Measurements from ENCODE around the gene LRRC4C. TPM values are rescaled to one million over a fixed set of nuclear protein-coding genes. Genes with fewer than 3 reads are reported as not detected.

The LRRC4C gene
- polyA plus RNA-seq, 1 of the 3 experiments (the other 2 are of a cell fraction), result 0.16 TPM

- no peak for TF ChIP-seq GABPA (IDR thresholded peaks at IDR 0.05; ENCODE audit: low read depth)
These were observed 55.3 kb downstream of the LRRC4C start (continued) for GRCh38 chr11:41404109-41404508.

GRCh38 chr11:41403458-41403857 is 56.0 kb downstream of the LRRC4C start:
- Histone ChIP-seq H3K9me3 (no peaks in the 10 kb centered on the region), H3K4me1 (ENCODE audit: control insufficient read depth in 1 of 2, insufficient read depth in 2 of 2, low read depth in 1 of 2, low read length in 1 of 2) (no peaks in the 10 kb centered on the region), H3K9ac (no peak overlapping the region), H3K4me3 (ENCODE audit: low read depth in 2 of 2, low read length in 1 of 2) (no peak overlapping the region), H3F3A (replicated peaks; ENCODE audit: insufficient read depth) (no peaks in the 10 kb centered on the region), H4K20me1 (ENCODE audit: insufficient read depth) (no peaks in the 10 kb centered on the region), H3K79me2 (ENCODE audit: insufficient read depth) (no peaks in the 10 kb centered on the region), H3K27ac (ENCODE audit: low read depth in 2 of 2, low read length in 1 of 2) (no peak overlapping the region), H3K36me3 (replicated peaks in 1 of 2; ENCODE audit: control insufficient read depth in 1 of 2, insufficient read depth in 2 of 2, low read length in 1 of 2) (no peaks in the 10 kb centered on the region), H3K4me2 (no peak overlapping the region), H3K27me3 (ENCODE audit: insufficient read depth) (no peaks in the 10 kb centered on the region), H3K9me2 (no peaks in the 10 kb centered on the region), H2AFZ (ENCODE audit: low read depth) (no peak overlapping the region)
- no peak for DNase-seq
- WGBS (ENCODE audit: low lambda C conversion rate), result 4% methylated on average over 2 of the region's 2 CpGs
- no peak for TF ChIP-seq FOXM1 (IDR thresholded peaks at IDR 0.05; ENCODE audit: low read depth)
- TF ChIP-seq TAF1 (IDR thresholded peaks at IDR 0.05; ENCODE audit: borderline replicate concordance, low read depth, low read length), result no peak
- TF ChIP-seq ZBTB33 (IDR thresholded peaks at IDR 0.05; ENCODE audit: borderline replicate concordance, low read depth), result no peak
- TF ChIP-seq USF1 (IDR thresholded peaks at IDR 0.05; ENCODE audit: borderline replicate concordance, low read depth), result no peak
- no peak for TF ChIP-seq SMC3 (IDR thresholded peaks at IDR 0.05; ENCODE audit: low read depth, low read length)
- TF ChIP-seq TCF12 (IDR thresholded peaks at IDR 0.05), result no peak
- TF ChIP-seq POLR2AphosphoS5 (IDR thresholded peaks at IDR 0.05; ENCODE audit: low read depth, low read length), result no peak
- TF ChIP-seq GATA2 (CRISPR knock-in tag; IDR thresholded peaks at IDR 0.05), result no peak
- no peak for TF ChIP-seq NFIC (IDR thresholded peaks at IDR 0.05; ENCODE audit: borderline replicate concordance)
- no peak for TF ChIP-seq EZH2phosphoT487 (IDR thresholded peaks at IDR 0.05; ENCODE audit: borderline replicate concordance, low read depth)
- ChIA-PET POLR2A (no interaction called here), CTCF (interaction anchor here (1.4 to 1.7 kb wide), 2 partner anchors 12 to 28 kb away, joined by 3 to 5 read pairs; no protein-coding TSS in a partner anchor)

- Histone ChIP-seq H3K36me3 (replicated peaks in 1 of 2; ENCODE audit: control insufficient read depth in 1 of 2, insufficient read depth in 2 of 2, low read length in 1 of 2) (no peaks in the 10 kb centered on the region), H3K9ac (no peak overlapping the region), H4K20me1 (ENCODE audit: insufficient read depth) (no peaks in the 10 kb centered on the region), H3K9me2 (no peaks in the 10 kb centered on the region), H3K4me1 (ENCODE audit: control insufficient read depth in 1 of 2, insufficient read depth in 2 of 2, low read depth in 1 of 2, low read length in 1 of 2) (no peaks in the 10 kb centered on the region), H3K79me2 (ENCODE audit: insufficient read depth) (no peaks in the 10 kb centered on the region), H2AFZ (ENCODE audit: low read depth) (no peak overlapping the region), H3K27me3 (ENCODE audit: insufficient read depth) (no peaks in the 10 kb centered on the region), H3F3A (replicated peaks; ENCODE audit: insufficient read depth) (no peaks in the 10 kb centered on the region), H3K4me2 (no peak overlapping the region), H3K27ac (ENCODE audit: low read depth in 2 of 2, low read length in 1 of 2) (no peak overlapping the region), H3K4me3 (ENCODE audit: low read depth in 2 of 2, low read length in 1 of 2) (no peak overlapping the region), H3K9me3 (no peaks in the 10 kb centered on the region)
- CTCF ChIA-PET, result no interaction called here
- no peak for DNase-seq
- 65% methylated on average over 1 of the region's 1 CpG for WGBS (ENCODE audit: low lambda C conversion rate)
- POLR2A ChIA-PET, result no interaction called here
- TF ChIP-seq TAF1 (IDR thresholded peaks at IDR 0.05; ENCODE audit: borderline replicate concordance, low read depth, low read length) (no peak), CHD2 (IDR thresholded peaks at IDR 0.05; ENCODE audit: low read length, partially characterized antibody) (no peak), POLR2AphosphoS5 (IDR thresholded peaks at IDR 0.05; ENCODE audit: low read depth, low read length) (no peak), MXI1 (IDR thresholded peaks at IDR 0.05; ENCODE audit: low read depth, low read length) (no peak), CTCF (IDR thresholded peaks at IDR 0.05) (no peak), IRF3 (IDR thresholded peaks at IDR 0.05; ENCODE audit: low read depth, low read length) (no peak), EZH2phosphoT487 (IDR thresholded peaks at IDR 0.05; ENCODE audit: borderline replicate concordance, low read depth) (no peak), USF1 (IDR thresholded peaks at IDR 0.05; ENCODE audit: borderline replicate concordance, low read depth) (no peak), YY1 (IDR thresholded peaks at IDR 0.05; ENCODE audit: low read depth) (no peak), EP300 (IDR thresholded peaks at IDR 0.05; ENCODE audit: borderline replicate concordance in 1 of 2, low read depth in 1 of 2, low read length in 1 of 2) (no peak), JUND (IDR thresholded peaks at IDR 0.05) (no peak)
These were observed 58.6 kb downstream of the LRRC4C start for GRCh38 chr11:41400819-41401382.

Data from SK-N-SH (cell line).